Activated CD8-positive, alpha-beta memory T cell treated with anti-CD3 and anti-CD28 coated beads for 24 hours (primary cell): ENCODE measurements around the gene RPA4.
"Not testable (repeated sequence)": the region's sequence is repeated elsewhere in the genome, so short reads cannot be mapped to it uniquely, and the experiment has no call there.

ENCODE experiments used
- DNase-seq: peaks from one replicate; pipeline ENCODE4 v3.0.0-alpha.2; 2020

The RPA4 gene, protein sequence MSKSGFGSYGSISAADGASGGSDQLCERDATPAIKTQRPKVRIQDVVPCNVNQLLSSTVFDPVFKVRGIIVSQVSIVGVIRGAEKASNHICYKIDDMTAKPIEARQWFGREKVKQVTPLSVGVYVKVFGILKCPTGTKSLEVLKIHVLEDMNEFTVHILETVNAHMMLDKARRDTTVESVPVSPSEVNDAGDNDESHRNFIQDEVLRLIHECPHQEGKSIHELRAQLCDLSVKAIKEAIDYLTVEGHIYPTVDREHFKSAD

DNA sequence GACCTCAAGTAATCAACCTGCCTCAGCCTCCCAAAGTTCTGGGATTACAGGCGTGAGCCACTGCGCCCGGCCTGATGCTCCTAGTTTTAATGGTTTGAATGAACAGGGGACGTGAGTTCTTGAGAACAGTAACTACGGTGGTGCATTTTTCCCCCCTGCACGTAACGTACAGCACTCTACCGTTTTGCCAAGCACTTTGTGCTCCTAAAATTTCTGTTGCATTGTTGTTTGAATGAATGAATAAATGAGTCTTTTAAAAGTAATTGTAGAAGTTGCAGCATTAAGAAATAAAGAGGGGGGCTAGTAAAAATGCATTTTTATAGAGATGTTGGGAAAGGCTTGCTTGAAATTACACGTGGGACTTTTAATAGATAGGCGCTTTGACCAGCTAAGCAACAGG lies at the start of gene RPA4:
TSS of gene RPA4 (plus strand) at position 301 of the 400 bp plus-strand sequence. CDS start 403 bp downstream, outside the sequence.
- no peak for DNase-seq

DNA sequence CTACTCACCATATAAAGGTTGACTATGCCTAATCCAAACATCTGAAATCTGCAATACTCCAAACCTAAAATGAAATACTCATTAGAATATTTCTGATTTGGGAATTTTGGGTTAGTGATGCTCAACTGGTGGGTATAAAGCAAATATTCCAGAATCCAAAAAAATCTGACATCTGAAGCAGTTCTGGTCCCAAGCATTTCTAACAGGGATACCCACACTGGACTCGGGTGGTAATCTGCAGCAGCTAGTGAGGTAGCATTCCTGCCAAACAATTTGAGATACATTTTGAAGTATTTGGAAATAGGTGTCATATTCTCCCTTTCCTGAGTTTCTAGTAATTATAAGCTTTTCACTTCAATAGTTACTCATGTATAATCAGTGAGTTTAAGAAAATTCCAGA lies 49.6 kb upstream of the RPA4 start:
- no peak for DNase-seq

DNA sequence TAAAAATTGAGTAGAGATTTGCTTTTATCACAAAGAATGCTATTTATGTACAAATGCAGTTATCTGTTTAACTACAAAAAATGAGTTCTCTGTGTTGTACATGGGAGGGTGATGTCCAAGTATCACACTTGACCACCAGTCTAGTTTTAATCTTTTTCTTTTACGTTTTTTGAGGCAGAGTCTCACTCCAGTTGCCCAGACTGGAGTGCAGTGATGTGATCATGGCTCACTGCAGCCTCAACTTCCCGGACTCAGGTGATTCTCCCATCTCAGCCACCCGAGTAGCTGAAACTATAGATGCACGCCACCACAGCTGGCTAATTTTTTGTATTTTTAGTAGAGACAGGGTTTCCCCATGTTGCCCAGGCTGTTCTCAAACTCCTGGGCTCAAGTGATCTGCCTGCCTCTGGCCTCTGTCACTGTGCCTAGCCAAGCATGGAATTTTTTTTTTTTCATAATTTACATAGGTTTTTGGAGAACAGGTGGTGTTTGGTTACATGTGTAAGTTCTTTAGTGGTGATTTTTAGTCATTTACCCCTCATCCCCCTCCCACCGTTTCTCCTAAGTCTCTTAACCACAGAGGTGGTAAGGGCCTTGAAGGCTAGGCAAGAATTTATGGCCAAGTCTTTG lies 47.9 kb upstream of the RPA4 start:
- no peak for DNase-seq

DNA sequence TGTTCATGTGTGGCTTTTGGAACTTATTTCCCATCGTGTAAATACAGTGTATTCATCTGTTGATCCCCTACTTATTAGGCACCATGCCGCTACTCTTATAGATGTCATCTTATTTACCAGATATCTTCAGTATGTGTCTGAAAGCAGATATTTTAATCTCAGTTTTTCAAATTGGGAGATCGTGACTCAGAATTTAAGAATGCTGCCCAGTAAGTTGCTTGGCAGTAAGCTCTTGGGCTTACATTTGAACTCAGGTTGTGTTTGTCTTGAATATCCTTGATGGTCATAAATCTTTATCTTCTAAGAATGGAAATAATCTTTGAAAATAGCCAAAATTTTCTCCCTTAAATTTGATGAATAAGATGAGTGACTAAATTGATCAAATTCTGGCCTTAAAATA lies 45.9 kb upstream of the RPA4 start:
- no peak for DNase-seq

DNA sequence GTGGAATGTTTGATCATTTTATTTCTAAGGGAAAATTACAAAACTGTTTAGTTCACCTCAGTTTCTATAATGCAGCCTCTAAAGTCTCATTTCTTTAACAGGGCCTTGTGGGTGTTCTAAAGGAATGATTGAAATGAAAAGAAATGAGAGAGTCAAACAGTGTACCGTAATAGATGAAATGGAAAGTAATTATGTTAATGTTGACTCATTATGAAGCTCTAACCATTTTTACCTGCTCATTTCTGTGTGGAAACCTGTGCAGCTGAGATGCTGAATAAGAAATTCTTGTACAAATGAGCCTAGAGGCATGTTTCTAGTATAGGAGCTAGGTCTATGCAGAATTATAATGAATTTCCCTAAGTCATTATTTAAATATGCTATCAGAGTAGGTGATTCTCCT lies 45.2 kb upstream of the RPA4 start:
- DNase-seq, result no peak

DNA sequence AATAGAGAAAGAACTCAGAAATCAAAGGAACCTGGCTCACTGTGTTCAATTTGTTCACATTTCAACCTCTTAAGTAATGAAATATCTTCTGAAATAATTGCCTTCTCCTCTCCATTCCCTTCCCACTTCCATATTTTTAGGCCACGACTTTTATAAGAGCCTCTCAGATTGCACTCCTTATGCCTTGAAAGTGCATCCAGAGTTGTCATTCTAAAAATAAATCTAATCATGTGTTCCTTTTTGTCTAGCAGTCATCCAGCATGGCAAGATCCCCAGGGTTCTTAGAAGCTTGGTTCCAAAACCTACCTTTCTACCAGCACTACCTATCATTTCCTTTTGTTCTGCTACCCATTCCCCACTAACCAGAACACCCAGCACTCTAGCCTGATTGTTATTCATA lies 42.4 kb upstream of the RPA4 start:
- DNase-seq, result no peak

DNA sequence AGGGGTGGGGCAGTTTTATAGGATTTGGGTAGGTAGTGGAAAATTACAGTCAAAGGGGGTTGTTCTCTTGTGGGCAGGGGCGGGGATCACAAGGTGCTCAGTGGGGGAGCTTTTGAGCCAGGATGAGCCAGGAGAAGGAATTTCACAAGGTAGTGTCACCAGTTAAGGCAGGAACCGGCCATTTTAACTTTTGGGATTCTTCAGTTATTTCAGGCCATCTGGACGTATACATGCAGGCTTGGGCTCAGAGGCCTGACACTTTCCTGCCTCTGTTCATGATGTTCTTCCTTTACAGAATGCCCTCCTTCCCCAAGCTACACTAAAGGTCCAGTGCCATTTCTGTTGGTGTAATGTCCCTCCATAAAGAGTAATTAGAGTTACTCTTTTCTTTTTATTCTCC lies 41.8 kb upstream of the RPA4 start:
- DNase-seq, result not testable (repeated sequence)

DNA sequence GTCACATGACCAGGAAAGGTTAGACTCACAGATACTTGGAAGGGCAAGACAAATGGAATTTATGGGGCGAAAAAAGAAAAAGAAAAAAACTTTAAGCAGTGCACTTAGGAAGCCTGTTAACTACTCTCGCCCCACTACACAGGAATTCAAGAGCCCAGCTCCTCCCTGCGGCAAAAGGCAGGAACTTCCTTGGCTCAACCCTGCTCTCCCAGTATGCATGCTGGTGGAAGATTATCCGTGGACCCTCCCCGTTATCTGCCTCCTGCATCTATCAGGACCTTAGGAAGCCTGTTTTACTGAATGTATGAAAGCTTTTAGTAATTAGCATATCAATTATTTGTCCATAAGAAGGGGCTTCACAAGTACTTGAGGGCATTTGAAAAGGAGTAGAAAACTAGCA lies 40.1 kb upstream of the RPA4 start:
- no peak for DNase-seq

DNA sequence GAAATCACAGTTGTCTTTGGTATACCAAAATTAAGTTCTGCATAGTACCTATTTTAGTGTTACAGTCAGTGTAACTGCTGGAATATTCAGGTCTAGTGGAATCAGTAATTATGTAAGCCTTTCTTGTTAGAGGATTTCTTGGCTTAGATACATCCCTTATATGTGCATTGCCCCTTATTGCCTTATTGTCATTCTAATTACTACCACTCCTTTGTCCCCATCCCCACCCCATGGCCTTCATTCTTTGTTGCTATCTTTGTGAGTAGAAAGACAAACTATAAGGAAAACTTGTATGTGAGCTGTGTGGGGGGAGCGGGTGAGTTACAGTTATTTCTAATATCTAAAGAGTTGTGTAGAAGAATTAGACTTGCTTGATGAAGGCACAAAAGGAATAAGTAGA lies 36.9 kb upstream of the RPA4 start:
- no peak for DNase-seq

DNA sequence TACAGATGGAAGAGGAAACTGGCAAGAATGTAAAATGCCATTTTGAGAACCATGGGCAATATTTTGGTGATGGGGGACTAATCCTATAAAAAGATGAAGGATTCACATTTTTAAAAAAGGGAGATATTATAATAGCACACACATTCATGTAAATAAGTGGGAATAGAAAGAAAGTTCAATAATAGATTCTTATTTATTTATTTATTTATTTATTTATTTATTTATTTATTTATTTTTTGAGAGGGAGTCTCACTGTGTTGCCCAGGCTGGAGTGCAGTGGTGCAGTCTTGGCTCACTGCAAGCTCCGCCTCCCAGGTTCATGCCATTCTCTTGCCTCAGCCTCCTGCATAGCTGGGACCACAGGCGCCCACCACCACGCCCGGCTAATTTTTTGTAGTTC lies 24.3 kb upstream of the RPA4 start:
- DNase-seq, result not testable (repeated sequence)

DNA sequence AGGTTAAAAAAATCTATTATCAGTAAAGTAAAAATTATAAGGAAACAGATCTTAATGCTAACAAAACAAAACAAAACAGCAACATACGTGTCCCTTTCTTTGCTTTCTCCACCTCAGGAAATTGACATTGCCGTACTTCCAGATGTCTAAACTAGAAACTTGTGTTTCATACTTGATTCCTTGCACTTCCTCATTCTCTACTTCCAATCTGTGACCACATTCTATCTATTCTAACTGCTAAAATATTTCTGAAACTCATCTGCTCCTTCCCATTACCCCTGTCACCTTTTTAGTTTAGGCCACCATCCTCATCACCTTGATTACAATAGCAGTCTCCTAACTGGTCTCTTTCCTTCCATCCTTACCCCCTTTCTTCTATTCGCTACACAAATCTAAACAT lies 22.5 kb upstream of the RPA4 start:
- DNase-seq, result no peak

DNA sequence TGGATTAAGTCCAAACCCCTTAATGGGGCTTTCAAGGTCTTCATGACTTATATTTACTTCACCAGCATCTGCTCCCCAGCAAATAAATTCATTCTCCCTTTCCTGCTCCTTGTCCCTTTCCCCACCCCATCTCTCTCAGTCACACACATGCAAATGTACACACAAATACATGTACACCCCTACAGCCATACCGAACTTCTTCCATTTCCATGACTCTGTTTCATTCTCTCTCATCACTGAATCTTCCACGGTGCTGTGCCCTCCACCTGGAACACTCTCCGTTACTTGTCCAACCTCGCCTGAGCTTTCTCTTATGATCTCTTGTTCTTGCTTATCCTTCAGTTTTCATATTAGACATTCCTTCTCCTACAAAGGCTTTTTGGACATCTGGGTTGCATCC lies 22.0 kb upstream of the RPA4 start:
- DNase-seq, result no peak

DNA sequence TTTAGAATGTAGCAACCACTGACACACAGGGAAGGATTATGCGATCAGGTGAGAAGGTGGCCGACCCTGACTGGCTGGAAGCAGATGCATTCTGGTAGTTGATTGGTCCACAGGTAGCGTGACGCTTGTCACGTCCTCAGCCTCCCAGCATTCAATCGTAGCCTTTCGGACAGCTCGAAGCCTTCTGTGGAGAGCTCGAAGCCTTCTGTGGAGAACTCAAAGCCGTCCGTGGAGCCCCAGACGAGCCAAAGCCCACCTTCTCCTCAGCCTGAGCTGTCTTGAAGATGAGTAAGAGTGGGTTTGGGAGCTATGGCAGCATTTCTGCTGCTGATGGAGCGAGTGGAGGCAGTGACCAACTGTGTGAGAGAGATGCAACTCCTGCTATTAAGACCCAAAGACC lies 319 bp downstream of the RPA4 start:
- no peak for DNase-seq

DNA sequence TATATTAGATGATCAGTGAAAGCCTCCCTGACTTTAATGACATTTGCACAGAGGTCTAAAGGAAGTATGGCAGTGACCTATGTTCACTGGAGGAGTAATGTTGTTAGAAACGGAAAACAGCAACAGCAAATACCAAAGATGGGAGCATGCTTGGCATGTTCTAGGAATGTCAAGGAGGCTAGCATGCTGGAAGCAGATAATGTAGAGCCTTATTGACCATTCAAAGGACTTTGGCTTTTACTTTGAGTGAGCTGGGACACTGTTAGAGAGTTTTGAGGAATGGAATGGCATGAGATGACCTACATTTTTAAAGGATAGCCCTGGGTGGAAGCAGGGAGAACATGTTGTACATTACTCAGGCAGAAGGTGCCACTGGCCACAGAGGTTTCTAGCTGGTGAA lies 6.0 kb downstream of the RPA4 start:
- DNase-seq, result no peak

DNA sequence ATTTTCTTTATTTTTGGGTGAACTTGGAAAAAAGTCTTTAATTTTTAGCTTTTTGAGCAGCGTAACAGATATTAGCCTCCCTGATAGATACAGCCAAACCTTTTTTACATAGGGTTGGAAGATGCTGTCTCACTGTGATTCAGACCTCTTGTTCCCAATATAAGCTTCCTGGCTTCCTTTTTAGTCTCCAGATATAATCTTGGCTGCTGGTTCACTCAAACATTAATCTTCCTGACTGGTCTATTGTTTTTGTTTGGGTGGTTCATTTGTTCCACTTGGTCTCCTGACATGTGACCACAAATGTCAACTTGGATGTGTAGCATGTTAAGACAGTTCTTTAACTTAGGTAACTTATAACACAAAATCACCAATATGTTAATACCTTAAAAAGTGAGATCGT lies 23.0 kb downstream of the RPA4 start:
- DNase-seq, result no peak

DNA sequence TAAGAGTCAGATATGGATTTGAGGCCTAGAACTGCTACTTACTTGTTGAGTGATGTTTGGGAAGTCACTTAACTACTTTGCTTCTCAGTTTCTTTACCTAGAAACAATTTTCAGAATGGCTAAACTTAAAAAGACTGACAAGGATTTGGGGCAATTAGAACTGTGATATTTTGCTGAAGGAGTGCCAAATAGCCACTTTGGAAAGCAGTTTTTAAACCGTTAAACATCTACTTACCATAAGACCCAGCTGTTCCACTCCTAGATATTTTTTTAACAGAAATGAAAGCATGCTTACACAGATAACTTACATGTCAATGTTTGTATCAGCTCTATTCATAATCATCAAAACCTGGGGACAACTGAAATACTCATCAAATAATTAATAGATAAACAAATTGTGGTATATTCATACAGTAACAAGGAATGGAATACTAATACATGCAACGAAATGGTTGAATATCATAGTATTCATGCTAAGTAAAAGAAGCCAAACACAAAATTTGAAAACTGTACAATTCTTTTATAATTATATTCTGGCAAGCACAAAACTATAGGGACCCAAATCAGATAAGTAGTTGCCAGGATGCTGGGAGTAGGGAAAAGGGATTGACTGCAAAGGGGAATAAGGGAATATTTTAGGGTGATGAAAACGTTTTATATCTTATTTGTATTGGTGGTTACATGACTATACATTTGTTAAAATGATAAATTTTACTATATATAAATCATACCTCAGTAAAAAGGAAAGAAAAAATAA lies 24.0 kb downstream of the RPA4 start:
- DNase-seq, result no peak

DNA sequence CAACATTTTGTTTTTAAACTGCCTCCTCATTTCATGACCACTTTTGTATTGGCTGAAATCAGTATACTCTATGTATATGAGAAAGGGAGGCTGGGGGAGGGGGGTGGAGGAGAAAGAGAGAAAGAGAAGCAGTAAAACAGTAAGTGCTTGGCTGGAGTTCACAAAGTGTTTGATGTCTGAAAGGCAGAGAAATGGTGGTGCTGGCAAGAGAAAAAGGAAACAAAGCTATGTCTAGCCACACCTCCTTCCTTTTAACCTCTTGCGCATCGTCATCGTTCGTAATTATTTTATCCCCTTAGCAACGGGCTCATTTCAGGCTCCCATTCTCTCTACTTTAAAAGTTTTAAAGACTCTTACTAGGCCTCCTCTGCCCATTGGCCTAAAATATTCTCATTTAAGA lies 25.6 kb downstream of the RPA4 start:
- DNase-seq, result no peak

DNA sequence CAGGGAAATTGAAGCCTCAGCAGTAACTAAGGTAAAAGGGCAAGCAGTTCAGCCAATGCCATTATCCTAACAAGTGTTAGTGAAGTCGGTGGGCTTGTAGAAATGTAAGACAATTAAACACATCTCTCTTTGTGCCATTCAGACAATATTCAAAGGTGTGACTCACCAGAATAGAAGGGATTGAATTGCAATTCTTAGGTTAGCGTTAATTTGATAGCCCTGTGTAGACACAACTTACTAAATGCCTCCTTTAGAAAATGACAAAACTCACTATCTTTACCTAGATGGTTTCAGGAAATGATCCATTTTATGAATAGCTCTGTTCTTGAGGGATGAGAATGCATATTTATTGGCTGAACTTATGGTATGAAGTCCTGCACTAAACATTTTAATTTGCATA lies 35.2 kb downstream of the RPA4 start:
- no peak for DNase-seq

DNA sequence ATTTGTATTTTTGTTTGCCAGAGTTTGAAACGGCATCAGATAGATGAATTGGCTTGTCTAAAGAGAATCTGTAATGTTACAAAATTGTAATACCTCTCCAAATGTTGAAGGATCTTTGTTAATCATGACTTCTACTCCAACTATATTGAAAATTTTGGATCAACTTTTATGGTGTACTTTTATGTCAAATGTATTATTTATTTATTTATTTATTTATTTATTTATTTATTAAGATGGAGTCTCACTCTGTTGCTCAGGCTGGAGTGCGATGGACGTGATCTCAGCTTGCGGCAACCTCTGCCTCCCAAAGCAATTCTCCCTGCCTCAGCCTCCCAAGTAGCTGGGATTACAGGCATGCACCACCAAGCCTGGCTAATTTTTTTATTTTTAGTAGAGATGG lies 36.0 kb downstream of the RPA4 start:
- no peak for DNase-seq

DNA sequence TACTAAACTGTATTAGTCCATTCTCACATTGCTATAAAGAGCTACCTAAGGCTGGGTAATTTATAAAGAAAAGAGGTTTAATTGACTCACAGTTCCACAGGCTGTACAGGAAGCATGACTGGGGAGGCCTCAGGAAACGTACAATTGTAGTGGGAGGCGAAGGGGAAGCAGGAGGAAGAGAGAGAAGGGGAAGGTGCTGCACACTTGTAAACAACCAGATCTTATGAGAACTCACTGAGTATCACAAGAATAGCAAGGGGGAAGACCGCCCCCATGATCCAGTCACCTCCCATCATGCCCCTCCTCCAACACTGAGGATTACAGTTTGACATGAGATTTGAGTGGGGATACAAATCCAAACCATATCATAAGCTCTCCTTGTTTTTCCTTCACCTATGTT lies 40.9 kb downstream of the RPA4 start:
- DNase-seq, result no peak

DNA sequence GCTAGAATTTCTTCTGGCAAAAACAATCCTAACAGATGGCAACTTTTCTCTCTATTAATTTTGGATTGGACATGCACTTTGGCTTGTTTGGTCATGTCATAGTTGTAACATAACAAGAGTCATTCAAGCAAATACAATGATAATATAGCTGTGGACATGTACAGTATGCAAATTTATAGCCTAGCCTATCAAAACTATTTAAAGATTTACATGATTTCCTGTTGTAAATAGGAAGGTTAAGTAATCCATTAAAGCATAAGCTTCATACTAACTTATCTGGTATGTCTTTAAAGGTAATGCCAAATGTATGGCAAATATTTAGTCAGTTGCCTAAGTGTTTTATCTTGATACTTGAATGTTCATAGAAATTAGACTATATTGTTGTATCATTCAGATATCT lies 45.3 kb downstream of the RPA4 start:
- DNase-seq, result no peak
